GM10248 (cell line): ENCODE results near the gene CSK.

Experiments used
- CTCF ChIA-PET: fragments of 300-600 bp; sonication (Branson Sonifier 250); formaldehyde crosslinking; extraction: SDS; loops from one replicate; lab custom pipeline; 2021; ENCODE audit warnings: antibody characterized with exemption; lab: Yijun Ruan, JAX
- POLR2A ChIA-PET: fragments of 350-650 bp; sonication (Branson Sonifier 250); formaldehyde crosslinking; extraction: SDS; loops from one replicate; lab custom pipeline; 2020; ENCODE audit warnings: antibody characterized with exemption; lab: Yijun Ruan, JAX
- DNase-seq: peaks from one replicate; pipeline ENCODE4 v3.0.0; 2012; ENCODE audit errors: extremely low spot score
- CTCF ChIP-seq: IDR thresholded peaks from 2 replicates; pipeline ENCODE4 v1.5.1; 2012; ENCODE audit warnings: mild to moderate bottlenecking, low read depth; ENCODE audit errors: extremely low read depth, missing control alignments, control extremely low read depth

Gene CSK

GRCh38 chr15:74799856-74800558 lies 18.1 kb downstream of the CSK start:
- ChIA-PET CTCF (interaction anchor here (0.6 to 35.2 kb wide), 35 partner anchors 10 to 371 kb away, joined by 3 to 1226 read pairs (median 4); partner anchors contain the start of genes CPLX3, CSK, LMAN1L and ULK3), POLR2A (interaction anchor here (0.9 to 1.3 kb wide), 2 partner anchors 22 to 29 kb away, joined by 4 to 5 read pairs; no protein-coding TSS in a partner anchor)
- TF ChIP-seq CTCF: peak; percentile 97
- peak; percentile 95 for DNase-seq

- ChIA-PET POLR2A (no interaction called here), CTCF (interaction anchor here (0.7 to 35.2 kb wide), 13 partner anchors 9 to 183 kb away, joined by 3 to 1226 read pairs (median 5); partner anchors contain the start of genes CSK, CYP1A1 and LMAN1L)
- TF ChIP-seq CTCF: no peak
- no peak for DNase-seq
These were observed 18.7 kb downstream of the CSK start for GRCh38 chr15:74800559-74801094.

- ChIA-PET POLR2A (no interaction called here), CTCF (interaction anchor here (0.8 to 35.2 kb wide), 6 partner anchors 9 to 76 kb away, joined by 3 to 1226 read pairs (median 5); partner anchors contain the start of genes CSK, CYP1A1 and LMAN1L)
- TF ChIP-seq CTCF: no peak
- DNase-seq: no peak
These were observed 19.6 kb downstream of the CSK start for GRCh38 chr15:74801311-74801997.

- CTCF ChIA-PET: interaction anchor here (9.0 to 35.2 kb wide), 2 partner anchors 12 to 28 kb away, joined by 132 to 1226 read pairs; partner anchors contain the start of gene CSK
- no peak for DNase-seq
- POLR2A ChIA-PET: no interaction called here
- TF ChIP-seq CTCF: no peak
These were observed 20.4 kb downstream of the CSK start for GRCh38 chr15:74802290-74802689.

GRCh38 chr15:74802862-74803447 lies 21.1 kb downstream of the CSK start:
- no peak for DNase-seq
- ChIA-PET CTCF (interaction anchor here (9.0 to 35.2 kb wide), 2 partner anchors 13 to 28 kb away, joined by 132 to 1226 read pairs; partner anchors contain the start of gene CSK), POLR2A (no interaction called here)
- TF ChIP-seq CTCF: no peak

- ChIA-PET POLR2A (interaction anchor here (0.8 kb wide), 1 partner anchor 11 kb away, joined by 5 read pairs; no protein-coding TSS in a partner anchor), CTCF (interaction anchor here (0.6 to 35.2 kb wide), 9 partner anchors 9 to 173 kb away, joined by 3 to 1226 read pairs (median 5); partner anchors contain the start of genes CPLX3 and CSK)
- no peak for DNase-seq
- no peak for TF ChIP-seq CTCF
These were observed 23.1 kb downstream of the CSK start for GRCh38 chr15:74804935-74805334.
